HepG2 (cell line): ENCODE measurements around the gene RSKR. TPM values are rescaled to one million over a fixed set of nuclear protein-coding genes. Genes with fewer than 3 reads are reported as not detected.

ENCODE experiments used
- CEBPZ ChIP-seq: IDR thresholded peaks from 2 replicates; pipeline ENCODE4 v1.6.1; 2012; ENCODE audit warnings: low read length, improper control_type of control experiment
- FOSL1 ChIP-seq: sonication (generic); formaldehyde crosslinking; IDR thresholded peaks from 2 replicates; pipeline ENCODE4 v1.9.0; 2021; ENCODE audit warnings: missing genetic modification reagents, borderline replicate concordance
- FOXK1 ChIP-seq: sonication (generic); formaldehyde crosslinking; IDR thresholded peaks from 2 replicates; pipeline ENCODE4 v1.4.0; 2020; ENCODE audit warnings: low read depth, missing genetic modification reagents, borderline replicate concordance
- MED1 ChIP-seq: sonication (generic); formaldehyde crosslinking; IDR thresholded peaks from 2 replicates; pipeline ENCODE4 v1.4.0; 2020; ENCODE audit warnings: missing genetic modification reagents
- MLLT10 ChIP-seq: sonication (generic); formaldehyde crosslinking; IDR thresholded peaks from 2 replicates; pipeline ENCODE4 v1.4.0; 2020; ENCODE audit warnings: missing genetic modification reagents
- MXD3 ChIP-seq: IDR thresholded peaks from 2 replicates; pipeline ENCODE4 v1.6.1; 2016; ENCODE audit warnings: mild to moderate bottlenecking, missing biosample characterization, missing genetic modification reagents
- NFAT5 ChIP-seq: sonication (generic); formaldehyde crosslinking; IDR thresholded peaks from 2 replicates; pipeline ENCODE4 v1.4.0; 2020; ENCODE audit warnings: missing genetic modification reagents
- PAX8 ChIP-seq: sonication (generic); formaldehyde crosslinking; IDR thresholded peaks from 2 replicates; pipeline ENCODE4 v1.8.0; 2022; ENCODE audit warnings: mild to moderate bottlenecking, missing genetic modification reagents, borderline replicate concordance
- SMAD1 ChIP-seq: sonication (generic); formaldehyde crosslinking; IDR thresholded peaks from 2 replicates; pipeline ENCODE4 v1.4.0; 2020; ENCODE audit warnings: missing genetic modification reagents, low read depth, mild to moderate bottlenecking, borderline replicate concordance
- SNAI1 ChIP-seq: sonication (generic); formaldehyde crosslinking; IDR thresholded peaks from 2 replicates; pipeline ENCODE4 v1.5.0; 2020; ENCODE audit warnings: mild to moderate bottlenecking, missing genetic modification reagents, borderline replicate concordance
- SNAPC5 ChIP-seq: sonication (generic); formaldehyde crosslinking; IDR thresholded peaks from 2 replicates; pipeline ENCODE4 v1.8.1; 2023; ENCODE audit warnings: mild to moderate bottlenecking, missing genetic modification reagents, borderline replicate concordance
- ZBTB4 ChIP-seq: sonication (generic); formaldehyde crosslinking; IDR thresholded peaks from 2 replicates; pipeline ENCODE4 v1.4.0; 2020; ENCODE audit warnings: missing genetic modification reagents, mild to moderate bottlenecking, borderline replicate concordance
- ZFP36L2 ChIP-seq: sonication (generic); formaldehyde crosslinking; IDR thresholded peaks from 2 replicates; pipeline ENCODE4 v1.4.0; 2020; ENCODE audit warnings: missing genetic modification reagents
- ZNF567 ChIP-seq: sonication (generic); formaldehyde crosslinking; IDR thresholded peaks from 2 replicates; pipeline ENCODE4 v1.8.1; 2023; ENCODE audit warnings: mild to moderate bottlenecking, missing genetic modification reagents, borderline replicate concordance
- ZNF572 ChIP-seq: sonication (generic); formaldehyde crosslinking; IDR thresholded peaks from 2 replicates; pipeline ENCODE4 v1.5.1; 2020; ENCODE audit warnings: mild to moderate bottlenecking, missing genetic modification reagents
- ZSCAN21 ChIP-seq: sonication (generic); formaldehyde crosslinking; IDR thresholded peaks from 2 replicates; pipeline ENCODE4 v1.8.0; 2022; ENCODE audit warnings: mild to moderate bottlenecking, missing genetic modification reagents, moderate library complexity, borderline replicate concordance
- polyA plus RNA-seq, 8 experiments: library from polyadenylated mRNA; depleted of rRNA in 3 of 8; stranded (reverse) in 7 of 8; unstranded in 1 of 8; fragments of >200 nt; fragmentation: Illumina TruSeq in 4 of 8; extraction: Trizol in 4 of 8; gene quantifications; 2 replicates each; pipeline versions ENCODE4 v1.2.1 to v1.2.3, GENCODE V29; 2011 to 2016; ENCODE audit warnings: low read depth in 4 of 8, missing spikeins in 1 of 8, mixed read lengths in 1 of 8; ENCODE audit not compliant: insufficient read depth in 1 of 8
- total RNA-seq, 5 experiments: library from RNA; depleted of rRNA; stranded (reverse); fragments of >200 nt; fragmentation: Illumina TruSeq; extraction: Trizol; gene quantifications; 2 replicates each; pipeline ENCODE4 v1.2.3, GENCODE V29; 2016; ENCODE audit warnings: low read depth in 1 of 5

The RSKR gene
- total and polyA plus RNA-seq, 2 of the 13 experiments (the other 11 are each of a cell fraction or from before 2014, with no cell fraction given) = 5.0 to 10.4 TPM

- TF ChIP-seq NFAT5 (CRISPR knock-in tag) (0 out of 2 replicates have a peak, but pooled peaks have one; percentile 23), MXD3 (CRISPR knock-in tag) (peak; percentile 92), FOXK1 (peak; percentile 68; the same call in 1 of the 2 replicates), SMAD1 (0 out of 2 replicates have a peak, but pooled peaks have one; percentile 19), ZSCAN21 (CRISPR knock-in tag) (no peak; the same call in 1 of the 2 replicates), MLLT10 (CRISPR knock-in tag) (no peak), PAX8 (CRISPR knock-in tag) (no peak), ZNF572 (CRISPR knock-in tag) (no peak), ZFP36L2 (CRISPR knock-in tag) (no peak), ZNF567 (CRISPR knock-in tag) (no peak), ZBTB4 (CRISPR knock-in tag) (no peak), SNAI1 (CRISPR knock-in tag) (no peak), FOSL1 (CRISPR knock-in tag) (no peak), SNAPC5 (CRISPR knock-in tag) (no peak), CEBPZ (no peak), MED1 (CRISPR knock-in tag) (peak; percentile 86)
Measured at GRCh38 chr17:28576758-28577465, 37.1 kb downstream of the RSKR start, which contains the start of gene ALDOC (continued).
